GM19397 (cell line): ENCODE data around the gene S100P.
"Not testable (repeated sequence)": the region's sequence is repeated elsewhere in the genome, so short reads cannot be mapped to it uniquely, and the experiment has no call there.

Source experiments
- ATAC-seq: cut with Tn5 transposase; IDR thresholded peaks from one replicate; pipeline ENCODE4 v1.9.1; 2021; ENCODE audit warnings: mild to moderate bottlenecking, moderate library complexity; ENCODE audit not compliant: unreplicated experiment

Gene S100P

GRCh38 chr4:6693231-6694176 lies at the start of gene S100P:
S100P (plus strand) TSS chr4:6693878; CDS start chr4:6693933, 55 bp downstream.
- no peak for ATAC-seq

DNA sequence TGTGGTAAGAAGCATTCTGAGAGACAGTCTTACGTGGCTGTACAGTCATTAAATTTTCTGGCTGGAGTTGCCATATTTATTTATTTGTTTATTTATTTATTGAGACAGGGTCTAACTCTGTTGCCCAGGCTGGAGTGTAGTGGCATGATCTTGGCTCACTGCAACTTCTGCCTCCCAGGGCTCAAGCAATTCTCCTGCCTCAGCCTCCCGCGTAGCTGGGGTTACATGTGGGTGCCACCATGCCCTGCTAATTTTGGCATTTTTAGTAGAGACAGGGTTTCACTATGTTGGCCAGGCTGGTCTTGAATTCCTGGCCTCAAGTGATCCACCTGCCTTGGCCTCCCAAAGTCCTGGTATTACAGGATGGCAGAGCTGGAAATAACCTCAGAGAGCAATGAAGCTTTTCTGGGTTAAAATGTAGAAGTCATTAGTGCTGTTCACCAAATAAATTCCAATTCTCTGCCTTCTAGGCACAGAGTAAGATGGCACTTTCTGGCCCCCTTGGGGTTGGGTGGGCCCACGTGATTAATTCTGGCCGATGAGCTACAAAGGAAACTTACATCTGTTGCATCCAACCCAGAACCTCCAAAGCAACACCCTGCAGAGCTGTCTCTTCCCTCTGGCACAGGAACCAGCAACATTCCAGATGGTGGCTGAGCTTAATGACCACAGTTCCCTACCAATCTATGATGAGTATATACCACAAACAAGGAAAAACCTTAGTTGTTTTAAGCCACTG lies 48.7 kb upstream of the S100P start:
- no peak for ATAC-seq

DNA sequence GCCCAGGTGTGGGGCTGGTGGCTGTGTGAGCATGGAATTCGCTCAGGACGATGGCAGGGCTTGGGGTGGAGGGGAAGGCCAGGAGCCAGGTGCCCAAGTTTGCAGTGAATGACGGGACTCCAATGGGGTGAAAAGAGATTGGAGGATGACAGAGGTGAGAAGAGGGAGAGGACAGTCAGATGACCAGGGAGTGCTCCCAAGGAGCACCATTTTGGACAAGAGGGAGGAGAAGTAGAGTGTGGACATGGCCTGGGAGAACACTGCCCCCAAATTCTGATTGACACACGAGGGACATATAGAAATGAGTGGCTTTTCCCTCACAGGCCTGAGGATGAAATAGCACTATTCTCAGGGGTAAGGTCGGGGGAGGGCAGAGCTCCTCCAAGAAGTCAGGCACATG lies 46.5 kb upstream of the S100P start:
- no peak for ATAC-seq

GRCh38 chr4:6647582-6648230 lies 46.0 kb upstream of the S100P start:
- no peak for ATAC-seq

GRCh38 chr4:6649216-6649615 lies 44.5 kb upstream of the S100P start:
- no peak for ATAC-seq

DNA sequence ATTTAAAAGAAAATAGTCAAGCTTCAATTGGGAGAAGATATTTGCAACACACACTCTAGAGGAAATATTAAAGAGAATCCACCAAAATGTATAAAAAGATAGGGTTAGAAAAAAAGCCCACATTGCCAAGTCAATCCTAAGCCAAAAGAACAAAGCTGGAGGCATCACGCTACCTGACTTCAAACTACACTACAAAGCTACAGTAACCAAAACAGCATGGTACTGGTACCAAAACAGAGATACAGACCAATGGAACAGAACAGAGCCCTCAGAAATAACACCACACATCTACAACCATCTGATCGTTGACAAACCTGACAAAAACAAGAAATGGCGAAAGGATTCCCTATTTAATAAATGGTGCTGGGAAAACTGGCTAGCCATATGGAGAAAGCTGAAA lies 39.5 kb upstream of the S100P start:
- ATAC-seq: not testable (repeated sequence)

- ATAC-seq: not testable (repeated sequence)
These were observed 38.4 kb upstream of the S100P start for GRCh38 chr4:6655291-6655690.

DNA sequence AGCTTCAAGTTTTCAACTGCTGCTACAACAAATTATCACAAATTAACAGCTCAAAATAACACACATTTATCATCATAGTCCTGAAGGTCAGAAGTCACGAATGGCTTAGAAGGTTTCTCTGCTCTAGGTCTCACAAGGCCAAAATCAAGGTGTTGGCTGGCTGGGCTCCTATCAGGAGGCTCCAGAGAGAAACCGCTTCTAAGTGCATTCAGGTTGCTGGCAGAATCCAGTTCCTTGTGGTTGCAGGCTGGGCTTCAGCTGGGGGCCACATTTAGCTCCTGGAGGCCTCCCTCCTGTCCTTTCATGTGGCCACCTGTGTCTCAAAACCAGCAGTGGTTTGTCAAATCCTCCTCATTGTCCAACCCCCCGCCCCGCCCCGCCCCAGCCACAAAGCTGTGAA lies 37.8 kb upstream of the S100P start:
- no peak for ATAC-seq

DNA sequence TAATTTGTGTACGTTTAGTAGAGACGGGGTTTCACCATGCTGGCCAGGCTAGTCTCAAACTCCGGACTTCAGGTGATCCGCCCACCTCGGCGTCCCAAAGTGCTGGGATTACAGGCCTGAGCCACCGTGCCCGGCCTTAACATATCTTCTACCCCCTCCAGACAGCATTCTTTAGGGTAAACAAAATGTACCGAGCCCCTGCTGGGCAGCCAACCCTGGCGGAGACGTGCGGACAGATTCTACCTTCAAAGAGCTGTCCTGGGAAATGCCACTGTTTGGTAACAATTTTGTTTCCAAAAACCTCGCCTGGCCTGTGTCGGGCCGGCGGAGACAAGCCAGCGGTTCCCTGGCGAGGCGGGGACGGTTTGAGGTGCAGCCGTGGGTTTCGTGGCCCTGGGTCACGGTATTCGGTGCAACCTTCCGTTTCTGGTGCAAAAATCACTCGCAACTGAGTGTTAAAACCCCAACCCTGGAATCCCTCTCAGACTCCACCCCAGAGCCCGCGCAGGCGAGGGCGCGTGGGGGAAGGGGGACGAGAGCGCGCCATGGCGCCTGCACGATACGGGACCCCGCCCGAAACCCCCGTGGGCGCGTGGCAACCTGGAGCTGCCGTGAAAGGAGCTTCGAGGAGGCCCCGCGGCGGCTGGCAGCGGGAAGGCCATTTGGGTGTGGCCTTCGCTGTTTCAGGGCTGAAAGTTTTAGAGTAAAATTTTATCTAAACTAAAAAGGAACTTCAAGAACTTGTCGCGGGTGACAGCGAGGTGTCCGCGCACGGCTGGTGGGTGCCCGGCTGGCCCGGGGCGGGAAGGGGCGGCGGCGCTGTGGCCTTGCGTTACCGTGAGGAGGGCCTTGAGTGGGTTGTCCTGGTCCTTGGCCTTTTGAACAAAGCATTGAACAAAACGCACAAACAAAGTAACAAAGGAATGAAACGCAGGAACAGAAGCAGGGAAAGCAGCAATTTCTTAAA lies 36.2 kb upstream of the S100P start:
- no peak for ATAC-seq

- no peak for ATAC-seq
These were observed 35.5 kb upstream of the S100P start for GRCh38 chr4:6658209-6658595.

GRCh38 chr4:6658597-6659075 lies 35.0 kb upstream of the S100P start:
- no peak for ATAC-seq

- ATAC-seq: no peak
These were observed 33.8 kb upstream of the S100P start for GRCh38 chr4:6659897-6660296.

GRCh38 chr4:6660430-6660829 lies 33.2 kb upstream of the S100P start:
- no peak for ATAC-seq

- no peak for ATAC-seq
These were observed 31.1 kb upstream of the S100P start for GRCh38 chr4:6662591-6662990.

DNA sequence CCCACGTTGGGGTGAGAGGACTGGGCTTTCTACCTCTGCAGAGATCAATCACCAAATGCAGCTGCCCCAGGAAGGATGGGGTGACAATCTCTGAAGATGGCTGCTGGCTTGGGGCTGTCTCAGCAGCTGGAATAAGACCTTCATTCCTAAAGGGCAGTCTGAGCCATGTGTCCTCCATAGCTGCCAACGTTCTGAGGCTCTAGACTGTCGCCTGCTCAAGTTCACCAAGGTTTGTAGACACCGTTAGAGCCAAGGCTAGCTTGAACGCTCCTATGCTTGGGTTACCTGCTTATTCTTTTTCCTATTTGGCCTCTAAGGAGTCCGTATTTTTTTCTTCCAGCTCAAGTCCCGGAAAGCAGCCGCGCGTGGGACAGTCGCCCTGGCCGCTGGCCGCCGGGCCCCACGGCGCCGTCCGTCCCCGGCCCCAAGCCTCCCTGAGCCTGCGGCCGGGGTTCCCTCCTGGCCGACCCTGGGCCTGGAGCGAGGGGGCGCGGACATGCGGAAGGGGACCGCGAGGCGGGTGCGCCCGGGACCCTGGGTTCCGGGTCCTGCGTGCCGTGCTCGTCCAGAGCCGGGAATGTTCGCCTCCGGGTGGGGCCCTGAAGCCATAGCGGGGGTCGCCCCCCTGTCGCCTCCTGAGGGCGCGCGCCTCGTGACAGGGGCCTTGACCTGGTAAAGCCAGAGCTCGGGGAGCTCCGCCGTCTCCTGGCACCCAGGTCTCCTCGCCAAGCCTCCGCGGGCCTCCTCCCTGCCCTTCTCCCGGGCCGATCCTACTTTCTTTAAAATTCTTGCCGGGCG lies 29.9 kb upstream of the S100P start:
- no peak for ATAC-seq

GRCh38 chr4:6665320-6665654 lies 28.4 kb upstream of the S100P start:
- ATAC-seq: no peak

GRCh38 chr4:6668391-6668790 lies 25.3 kb upstream of the S100P start:
- no peak for ATAC-seq

- ATAC-seq: no peak
These were observed 22.0 kb upstream of the S100P start for GRCh38 chr4:6671648-6672047.

DNA sequence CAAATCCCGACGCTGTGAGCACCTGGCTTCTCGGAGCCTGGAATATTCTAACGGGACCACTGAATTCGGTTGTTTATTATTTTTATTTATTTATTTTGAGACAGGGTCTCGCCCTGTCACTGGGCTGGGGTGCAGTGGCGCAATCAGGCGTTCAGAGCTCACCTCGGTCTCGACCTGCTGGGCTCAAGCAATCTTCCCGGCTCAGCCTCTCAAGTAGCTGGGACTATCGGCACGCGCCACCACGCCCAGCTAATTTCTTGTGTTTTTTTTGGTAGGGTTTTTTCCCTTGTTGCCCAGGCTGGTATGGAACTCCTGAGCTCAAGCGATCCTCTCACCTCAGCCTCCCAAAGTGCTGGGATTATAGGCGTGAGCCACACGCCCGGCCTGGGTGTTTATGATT lies 21.5 kb upstream of the S100P start:
- no peak for ATAC-seq
